ENCODE data around the gene RASEF.

DNA sequence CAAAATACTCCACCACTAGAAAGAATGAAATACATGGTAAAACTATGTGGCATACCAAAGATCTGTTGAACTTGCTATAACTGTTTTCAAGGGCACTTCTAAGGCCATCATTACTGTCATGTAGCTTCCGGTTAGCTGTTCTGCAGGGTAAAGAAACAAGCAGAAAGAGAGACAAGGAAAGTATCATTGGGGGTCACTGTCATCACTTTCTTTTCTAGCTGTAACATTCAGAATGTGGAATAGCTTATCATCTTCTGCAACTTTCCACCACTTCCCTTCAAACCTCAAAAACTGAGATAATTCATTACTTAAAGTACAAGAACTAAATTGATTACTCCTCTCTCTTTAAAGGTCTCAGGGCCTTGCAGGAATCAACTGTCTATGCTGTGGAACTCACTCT, 57.6 kb downstream of the RASEF start:
- TF ChIP-seq, protein P1, sequence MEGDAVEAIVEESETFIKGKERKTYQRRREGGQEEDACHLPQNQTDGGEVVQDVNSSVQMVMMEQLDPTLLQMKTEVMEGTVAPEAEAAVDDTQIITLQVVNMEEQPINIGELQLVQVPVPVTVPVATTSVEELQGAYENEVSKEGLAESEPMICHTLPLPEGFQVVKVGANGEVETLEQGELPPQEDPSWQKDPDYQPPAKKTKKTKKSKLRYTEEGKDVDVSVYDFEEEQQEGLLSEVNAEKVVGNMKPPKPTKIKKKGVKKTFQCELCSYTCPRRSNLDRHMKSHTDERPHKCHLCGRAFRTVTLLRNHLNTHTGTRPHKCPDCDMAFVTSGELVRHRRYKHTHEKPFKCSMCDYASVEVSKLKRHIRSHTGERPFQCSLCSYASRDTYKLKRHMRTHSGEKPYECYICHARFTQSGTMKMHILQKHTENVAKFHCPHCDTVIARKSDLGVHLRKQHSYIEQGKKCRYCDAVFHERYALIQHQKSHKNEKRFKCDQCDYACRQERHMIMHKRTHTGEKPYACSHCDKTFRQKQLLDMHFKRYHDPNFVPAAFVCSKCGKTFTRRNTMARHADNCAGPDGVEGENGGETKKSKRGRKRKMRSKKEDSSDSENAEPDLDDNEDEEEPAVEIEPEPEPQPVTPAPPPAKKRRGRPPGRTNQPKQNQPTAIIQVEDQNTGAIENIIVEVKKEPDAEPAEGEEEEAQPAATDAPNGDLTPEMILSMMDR (IDR thresholded peaks at IDR 0.05) = no peak
- no peak for TF ChIP-seq ZFX (IDR thresholded peaks at IDR 0.05; ENCODE audit: borderline replicate concordance)

Measured in 22Rv1 (cell line).